PC-3 (cell line): ENCODE measurements around the gene KRTAP10-7.

Source experiments
- EZH2phosphoT487 ChIP-seq: fragments of 300-600 bp; sonication (generic); IDR thresholded peaks from 2 replicates; pipeline ENCODE4 v1.6.1; 2018; ENCODE audit warnings: mild to moderate bottlenecking, antibody characterized with exemption, low read length, borderline replicate concordance
- TF ChIP-seq, protein P1 (sequence below): fragments of 300-600 bp; sonication (generic); conservative IDR thresholded peaks from 2 replicates; pipeline ENCODE4 v1.5.1; 2017; ENCODE audit warnings: antibody characterized with exemption, low read depth, mild to moderate bottlenecking, low read length

DNA sequence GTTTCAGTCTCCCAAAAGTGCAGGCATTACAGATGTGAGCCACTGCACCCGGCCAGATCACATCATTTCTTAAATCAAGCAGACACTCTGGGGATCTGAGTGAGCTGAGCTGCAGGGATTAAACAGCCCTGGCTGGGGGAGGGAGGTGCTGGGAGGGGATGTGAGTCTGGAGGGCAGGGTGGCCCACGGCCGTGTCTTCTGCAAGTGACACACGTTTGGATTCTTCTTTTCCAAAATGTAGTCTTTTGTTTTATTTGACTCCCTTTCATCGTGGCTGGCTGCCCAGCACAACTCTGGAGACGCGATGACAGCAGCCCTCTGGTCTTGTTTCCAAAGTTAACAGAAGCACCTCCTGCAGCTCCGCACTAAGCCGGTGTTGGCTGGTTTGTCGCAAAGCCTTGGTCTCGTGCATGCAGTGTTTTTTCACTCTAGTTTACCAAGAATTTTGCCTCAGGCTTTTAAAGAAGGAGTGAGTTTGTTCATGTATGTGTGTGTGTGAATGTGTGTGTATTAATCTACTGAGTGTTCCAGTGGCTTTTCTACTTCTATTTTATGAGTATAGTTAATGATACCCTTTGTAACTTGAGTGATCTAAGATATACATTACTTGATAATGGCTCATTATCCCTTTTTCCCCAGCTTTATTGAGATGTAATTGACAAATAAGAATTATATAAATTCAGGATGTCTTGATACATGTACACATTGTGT is 17.2 kb upstream of the KRTAP10-7 start:
- TF ChIP-seq, protein P1, sequence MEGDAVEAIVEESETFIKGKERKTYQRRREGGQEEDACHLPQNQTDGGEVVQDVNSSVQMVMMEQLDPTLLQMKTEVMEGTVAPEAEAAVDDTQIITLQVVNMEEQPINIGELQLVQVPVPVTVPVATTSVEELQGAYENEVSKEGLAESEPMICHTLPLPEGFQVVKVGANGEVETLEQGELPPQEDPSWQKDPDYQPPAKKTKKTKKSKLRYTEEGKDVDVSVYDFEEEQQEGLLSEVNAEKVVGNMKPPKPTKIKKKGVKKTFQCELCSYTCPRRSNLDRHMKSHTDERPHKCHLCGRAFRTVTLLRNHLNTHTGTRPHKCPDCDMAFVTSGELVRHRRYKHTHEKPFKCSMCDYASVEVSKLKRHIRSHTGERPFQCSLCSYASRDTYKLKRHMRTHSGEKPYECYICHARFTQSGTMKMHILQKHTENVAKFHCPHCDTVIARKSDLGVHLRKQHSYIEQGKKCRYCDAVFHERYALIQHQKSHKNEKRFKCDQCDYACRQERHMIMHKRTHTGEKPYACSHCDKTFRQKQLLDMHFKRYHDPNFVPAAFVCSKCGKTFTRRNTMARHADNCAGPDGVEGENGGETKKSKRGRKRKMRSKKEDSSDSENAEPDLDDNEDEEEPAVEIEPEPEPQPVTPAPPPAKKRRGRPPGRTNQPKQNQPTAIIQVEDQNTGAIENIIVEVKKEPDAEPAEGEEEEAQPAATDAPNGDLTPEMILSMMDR = no peak
- no peak for TF ChIP-seq EZH2phosphoT487
